Mammary epithelial cell (primary cell): ENCODE measurements around the gene PANX3.

Experiments used
- CTCF ChIP-seq, 2 donors: IDR thresholded peaks in 1 of 2; conservative IDR thresholded peaks in 1 of 2; 2 replicates each; pipeline ENCODE4 v1.5.1; 2011 to 2012; ENCODE audit warnings: inconsistent platforms in 2 of 2, low read length in 2 of 2, mild to moderate bottlenecking in 2 of 2, control low read depth in 1 of 2, low read depth in 1 of 2; ENCODE audit not compliant: insufficient read depth in 1 of 2; ENCODE audit errors: extremely low read depth in 1 of 2
- EZH2 ChIP-seq: IDR thresholded peaks from 2 replicates; pipeline ENCODE4 v1.6.1; 2012; ENCODE audit warnings: low read length, inconsistent platforms, borderline replicate concordance

- no peak for TF ChIP-seq CTCF (conservative IDR thresholded peaks at IDR 0.05 in 1 of 2, IDR thresholded peaks at IDR 0.05 in 1 of 2; ENCODE audit: extremely low read depth in 1 of 2, insufficient read depth in 1 of 2, low read depth in 1 of 2, low read length in 2 of 2)
- TF ChIP-seq EZH2: no peak
Observed at GRCh38 chr11:124592627-124593026, 18.6 kb upstream of the PANX3 start.
